Sigmoid colon (tissue), 7 donors: ENCODE results near the gene CMPK1. TPM values are rescaled to one million over a fixed set of nuclear protein-coding genes. Genes with fewer than 3 reads are reported as not detected.

Source experiments
- DNase-seq: peaks from one replicate; pipeline ENCODE4 v3.0.0-alpha.2; 2019
- H3K27ac ChIP-seq, 4 donors: fragments of 200-600 bp; sonication (generic); one replicate each; pipeline ENCODE4 v1.5.1; 2016 to 2019; ENCODE audit warnings: mild to moderate bottlenecking in 1 of 4
- H3K27me3 ChIP-seq, 3 donors: fragments of 200-600 bp; sonication (generic); one replicate each; pipeline ENCODE4 v1.5.1; 2019; ENCODE audit warnings: mild to moderate bottlenecking in 1 of 3
- H3K36me3 ChIP-seq, 4 donors: fragments of 200-600 bp; sonication (generic); one replicate each; pipeline ENCODE4 v1.5.1; 2016 to 2019
- H3K4me1 ChIP-seq, 4 donors: fragments of 200-600 bp; sonication (generic); one replicate each; pipeline ENCODE4 v1.5.1; 2017 to 2019
- H3K4me3 ChIP-seq, 4 donors: fragments of 200-600 bp; sonication (generic); one replicate each; pipeline ENCODE4 v1.5.1; 2017 to 2019; ENCODE audit warnings: mild to moderate bottlenecking in 2 of 4, moderate library complexity in 1 of 4
- H3K9me3 ChIP-seq, 4 donors: fragments of 200-600 bp in 3 of 4; sonication (generic) in 3 of 4; one replicate each; pipeline versions ENCODE4 v1.5.1 to v1.6.1; 2013 to 2019
- EP300 ChIP-seq, 4 donors: sonication (generic); formaldehyde crosslinking; IDR thresholded peaks; one replicate each; pipeline ENCODE4 v1.6.1; 2017; ENCODE audit warnings: antibody characterized with exemption in 4 of 4
- POLR2A ChIP-seq, 2 donors: fragments of 450-650 bp; IDR thresholded peaks; one replicate each; pipeline ENCODE4 v1.6.1; 2016; ENCODE audit warnings: antibody characterized with exemption in 2 of 2, mild to moderate bottlenecking in 2 of 2, moderate library complexity in 2 of 2
- POLR2AphosphoS5 ChIP-seq, 4 donors: sonication (generic); formaldehyde crosslinking; IDR thresholded peaks; one replicate each; pipeline ENCODE4 v1.6.1; 2017; ENCODE audit warnings: antibody characterized with exemption in 4 of 4
- WGBS, 2 donors: extraction: QIAGEN DNeasy Blood & Tissue Kit; methylation state at CpG; one replicate each; pipeline ENCODE4 v1.1.7; 2013; 5-methylcytosine and 5-hydroxymethylcytosine counted together
- intact Hi-C: fragments of 100-400 bp; cut with DNase I; formaldehyde crosslinking; loops from one replicate; pipeline ENCODE4 v1.15.1; 2023
- polyA plus RNA-seq, 3 donors: library from polyadenylated mRNA; stranded (reverse); fragments of 200-250 nt; gene quantifications; one replicate each; pipeline ENCODE4 v1.2.3, GENCODE V29; 2013
- total RNA-seq, 4 donors: library from RNA; depleted of rRNA; stranded (reverse); fragments of >200 nt; gene quantifications; one replicate each; pipeline ENCODE4 v1.1.0, GENCODE V29; 2016
- TF ChIP-seq, protein P1 (sequence below), 4 experiments: fragments of 450-650 bp in 3 of 4; fragments of 200-600 bp in 1 of 4; IDR thresholded peaks; one replicate each; pipeline ENCODE4 v1.5.1; 2016 to 2019; ENCODE audit warnings: antibody characterized with exemption in 4 of 4, mild to moderate bottlenecking in 3 of 4, moderate library complexity in 2 of 4
- donor health status: healthy with polysubstance abuse.
- donor health status: Bipolar disorder and iron deficiency.
- donor health status: healthy.

CMPK1 gene
- total and polyA plus RNA-seq, 7 donors, result 94.1 to 250 (median 130) TPM

DNA sequence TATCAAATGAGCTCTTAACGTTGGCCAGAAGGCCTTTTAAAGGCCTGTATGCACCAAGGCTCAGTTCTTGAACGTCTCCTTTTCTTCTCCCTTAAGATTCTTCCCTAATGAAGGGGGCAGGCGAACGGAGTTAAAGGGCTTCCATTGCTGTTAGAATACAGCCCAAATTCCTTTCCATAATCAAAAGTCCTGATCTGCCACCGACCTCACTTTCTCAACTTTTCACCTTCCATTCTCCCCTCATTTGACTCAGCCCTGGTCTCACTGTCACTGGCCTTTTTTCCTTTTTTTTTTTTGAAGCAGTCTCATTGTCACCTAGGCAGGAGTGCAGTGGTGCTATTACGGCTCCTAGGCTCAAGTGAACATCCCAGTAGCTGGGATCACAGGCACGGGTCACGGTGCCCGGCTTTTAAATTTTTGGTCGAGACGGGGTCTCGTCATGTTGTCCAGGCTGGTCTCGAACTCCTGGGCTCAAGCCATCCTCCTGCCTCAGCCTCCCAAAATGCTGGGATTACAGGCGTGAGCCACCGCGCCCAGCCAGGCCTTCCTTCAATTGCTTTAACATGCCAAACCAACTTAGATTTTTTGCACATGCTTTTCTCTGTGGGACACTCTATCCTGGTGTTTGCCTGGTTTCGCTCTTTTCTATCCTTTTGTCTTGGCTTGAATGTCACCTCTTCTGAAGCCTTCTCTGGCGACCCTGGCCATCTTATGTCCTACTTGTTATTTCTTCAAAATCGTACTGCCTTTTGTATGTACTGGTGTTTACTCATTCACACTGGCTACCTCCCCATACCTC, 612 bp upstream of the CMPK1 start:
- H3K36me3 ChIP-seq, result no peaks in the 10 kb centered on the region
- TF ChIP-seq EP300 (IDR thresholded peaks at IDR 0.05) (no peak), POLR2AphosphoS5 (IDR thresholded peaks at IDR 0.05) (no peak), POLR2A (IDR thresholded peaks at IDR 0.05) (no peak)
- TF ChIP-seq, protein P1, sequence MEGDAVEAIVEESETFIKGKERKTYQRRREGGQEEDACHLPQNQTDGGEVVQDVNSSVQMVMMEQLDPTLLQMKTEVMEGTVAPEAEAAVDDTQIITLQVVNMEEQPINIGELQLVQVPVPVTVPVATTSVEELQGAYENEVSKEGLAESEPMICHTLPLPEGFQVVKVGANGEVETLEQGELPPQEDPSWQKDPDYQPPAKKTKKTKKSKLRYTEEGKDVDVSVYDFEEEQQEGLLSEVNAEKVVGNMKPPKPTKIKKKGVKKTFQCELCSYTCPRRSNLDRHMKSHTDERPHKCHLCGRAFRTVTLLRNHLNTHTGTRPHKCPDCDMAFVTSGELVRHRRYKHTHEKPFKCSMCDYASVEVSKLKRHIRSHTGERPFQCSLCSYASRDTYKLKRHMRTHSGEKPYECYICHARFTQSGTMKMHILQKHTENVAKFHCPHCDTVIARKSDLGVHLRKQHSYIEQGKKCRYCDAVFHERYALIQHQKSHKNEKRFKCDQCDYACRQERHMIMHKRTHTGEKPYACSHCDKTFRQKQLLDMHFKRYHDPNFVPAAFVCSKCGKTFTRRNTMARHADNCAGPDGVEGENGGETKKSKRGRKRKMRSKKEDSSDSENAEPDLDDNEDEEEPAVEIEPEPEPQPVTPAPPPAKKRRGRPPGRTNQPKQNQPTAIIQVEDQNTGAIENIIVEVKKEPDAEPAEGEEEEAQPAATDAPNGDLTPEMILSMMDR (IDR thresholded peaks at IDR 0.05), result no peak
- no peaks in the 10 kb centered on the region for H3K27me3 ChIP-seq
- DNase-seq, result no peak
- intact Hi-C loops, result loop anchor here (5.0 kb wide), 2 partner anchors 101 to 104 kb away; partner anchors contain the start of genes FOXD2 and TAL1
- peaks cover 0 to 44% (median 37%) of the 10 kb centered on the region in 4 donors for H3K4me1 ChIP-seq
- peak overlapping the region; percentile 98 to 100 (median 100) for H3K27ac ChIP-seq
- no peaks in the 10 kb centered on the region for H3K9me3 ChIP-seq
- H3K4me3 ChIP-seq, result peak overlapping the region; percentile 96 to 98 (median 98)
- WGBS, 2 donors, result 27 to 50% methylated on average over 19 of the region's 19 CpGs

DNA sequence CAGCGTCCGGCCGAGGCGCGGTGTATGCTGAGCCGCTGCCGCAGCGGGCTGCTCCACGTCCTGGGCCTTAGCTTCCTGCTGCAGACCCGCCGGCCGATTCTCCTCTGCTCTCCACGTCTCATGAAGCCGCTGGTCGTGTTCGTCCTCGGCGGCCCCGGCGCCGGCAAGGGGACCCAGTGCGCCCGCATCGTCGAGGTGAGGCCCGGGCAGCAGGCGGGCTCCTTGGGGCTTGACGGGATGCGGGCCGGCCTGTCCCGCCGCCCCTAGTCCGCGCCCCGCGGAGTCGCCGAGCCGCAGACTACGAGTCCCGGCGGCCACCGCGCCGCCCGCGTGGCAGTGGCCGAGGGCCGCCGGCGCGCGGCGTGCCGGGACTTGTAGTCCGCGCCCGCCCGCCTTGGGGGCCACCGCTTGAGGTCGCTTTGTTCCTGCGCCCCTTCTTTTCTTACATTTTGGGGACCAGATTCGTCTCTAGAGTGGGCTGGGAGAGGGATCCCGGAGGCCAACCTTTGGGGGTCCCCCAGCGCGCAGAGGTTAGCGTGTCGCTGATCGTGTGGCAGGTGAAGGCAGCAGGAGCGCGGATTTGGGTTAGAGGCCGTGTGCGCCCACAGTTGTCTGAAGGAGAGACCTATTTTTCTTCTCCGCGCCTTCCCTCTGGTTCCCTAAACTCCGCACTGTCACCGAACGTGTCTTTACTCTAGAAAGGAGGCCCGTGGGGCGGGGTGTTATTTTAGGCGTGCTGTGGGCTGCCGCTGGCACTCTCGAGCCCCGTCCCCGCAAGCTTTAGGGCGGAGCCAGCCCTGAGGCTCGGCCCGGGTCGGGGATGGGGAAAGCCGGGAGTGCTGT, 553 bp downstream of the CMPK1 start:
- peak overlapping the region; percentile 96 to 98 (median 98) for H3K4me3 ChIP-seq
- peak; percentile 88 for DNase-seq
- peaks cover 0 to 47% (median 39%) of the 10 kb centered on the region in 4 donors for H3K4me1 ChIP-seq
- intact Hi-C loops, result loop anchor here (1.0 to 5.0 kb wide), 3 partner anchors 20 to 103 kb away; partner anchors contain the start of genes FOXD2, STIL and TAL1
- H3K27ac ChIP-seq, result peak overlapping the region; percentile 98 to 100 (median 100)
- H3K36me3 ChIP-seq, result no peaks in the 10 kb centered on the region
- TF ChIP-seq, protein P1 (IDR thresholded peaks at IDR 0.05), result peak in 1 of 4 experiments; percentile 13
- TF ChIP-seq POLR2A (IDR thresholded peaks at IDR 0.05) (peak in 1 of 2 donors; percentile 17), POLR2AphosphoS5 (IDR thresholded peaks at IDR 0.05) (peak in 3 of 4 donors; percentile 35 to 76 (median 62)), EP300 (IDR thresholded peaks at IDR 0.05) (no peak)
- 0% methylated on average over 90 of the region's 90 CpGs for WGBS, 2 donors
- no peaks in the 10 kb centered on the region for H3K27me3 ChIP-seq
- H3K9me3 ChIP-seq, result no peaks in the 10 kb centered on the region

DNA sequence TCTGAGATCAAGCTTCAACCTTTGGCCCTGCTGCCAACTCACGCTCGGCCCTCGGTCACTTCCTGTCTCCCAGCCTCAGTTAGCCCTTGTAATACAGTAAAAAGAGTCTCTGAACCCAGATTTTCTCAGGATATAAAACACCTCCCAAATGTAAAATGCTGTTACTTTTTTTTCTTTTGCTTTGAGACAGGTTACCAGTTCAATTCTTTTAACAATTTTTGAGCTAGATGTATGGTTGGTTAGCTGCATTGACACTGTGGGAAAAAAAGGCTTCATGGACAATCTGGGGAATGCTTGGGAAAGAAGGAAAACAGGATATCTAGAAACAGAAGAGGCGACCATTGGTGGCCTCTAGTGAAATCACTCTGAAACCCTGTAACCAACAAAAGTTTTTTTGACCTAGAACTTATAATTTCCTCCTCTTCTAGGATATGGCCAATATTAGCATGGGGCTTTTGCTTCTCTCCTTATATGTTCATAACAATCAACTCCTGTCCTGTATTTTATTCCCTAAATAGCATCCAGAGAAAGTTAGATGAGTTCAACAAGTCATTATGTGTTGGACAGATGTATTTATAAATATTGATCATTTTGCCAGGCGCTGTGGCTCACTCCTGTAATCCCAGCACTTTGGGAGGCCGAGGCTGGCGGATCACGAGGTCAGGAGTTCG, 1.3 kb downstream of the CMPK1 start:
- H3K4me1 ChIP-seq, result peaks cover 0 to 47% (median 39%) of the 10 kb centered on the region in 4 donors
- WGBS, 2 donors, result 23 to 45% methylated on average over 9 of the region's 9 CpGs
- H3K36me3 ChIP-seq, result no peaks in the 10 kb centered on the region

DNA sequence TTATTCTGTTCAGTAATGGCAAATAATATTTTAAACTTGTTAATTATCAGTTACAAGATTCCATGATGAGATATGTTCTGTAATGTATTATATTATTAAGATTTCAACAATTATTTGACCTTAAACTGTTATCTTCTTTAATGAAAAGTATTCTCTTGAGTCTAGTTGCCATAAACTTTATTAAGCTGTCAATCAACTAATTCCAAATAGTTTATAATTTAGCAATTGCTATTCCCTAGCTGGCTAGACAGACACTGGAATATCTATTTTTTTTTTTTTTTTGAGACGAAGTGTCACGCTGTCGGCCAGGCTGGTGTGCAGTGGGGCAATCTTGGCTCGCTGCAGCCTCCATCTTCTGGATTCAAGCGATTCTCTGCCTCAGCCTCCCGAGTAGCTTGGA, 3.8 kb downstream of the CMPK1 start:
- no peak for DNase-seq
- Histone ChIP-seq H3K27me3 (no peaks in the 10 kb centered on the region), H3K27ac (no peak overlapping the region), H3K4me3 (no peak overlapping the region), H3K9me3 (no peaks in the 10 kb centered on the region), H3K36me3 (no peaks in the 10 kb centered on the region), H3K4me1 (peaks cover 0 to 42% (median 35%) of the 10 kb centered on the region in 4 donors)
- TF ChIP-seq EP300 (IDR thresholded peaks at IDR 0.05), result no peak
- TF ChIP-seq POLR2A (IDR thresholded peaks at IDR 0.05), result no peak
- TF ChIP-seq, protein P1 (IDR thresholded peaks at IDR 0.05), result no peak
- no peak for TF ChIP-seq POLR2AphosphoS5 (IDR thresholded peaks at IDR 0.05)
- intact Hi-C loops, result no loop called here
- WGBS, 2 donors, result 80 to 82% methylated on average over 6 of the region's 6 CpGs

More for the DNA sequence above, 1.3 kb downstream of the CMPK1 start:
- DNase-seq, result no peak
- Histone ChIP-seq H3K27ac (peak overlapping the region; percentile 98 to 100 (median 100)), H3K9me3 (no peaks in the 10 kb centered on the region), H3K27me3 (no peaks in the 10 kb centered on the region), H3K4me3 (peak overlapping the region; percentile 96 to 98 (median 98))
- intact Hi-C loops, result loop anchor here (1.0 to 5.0 kb wide), 3 partner anchors 21 to 103 kb away; partner anchors contain the start of genes FOXD2, STIL and TAL1
- TF ChIP-seq EP300 (IDR thresholded peaks at IDR 0.05), result no peak
- no peak for TF ChIP-seq POLR2AphosphoS5 (IDR thresholded peaks at IDR 0.05)
- no peak for TF ChIP-seq POLR2A (IDR thresholded peaks at IDR 0.05)
- TF ChIP-seq, protein P1 (IDR thresholded peaks at IDR 0.05), result no peak
